Measurements from ENCODE around the gene C10orf95.

C10orf95 gene

DNA sequence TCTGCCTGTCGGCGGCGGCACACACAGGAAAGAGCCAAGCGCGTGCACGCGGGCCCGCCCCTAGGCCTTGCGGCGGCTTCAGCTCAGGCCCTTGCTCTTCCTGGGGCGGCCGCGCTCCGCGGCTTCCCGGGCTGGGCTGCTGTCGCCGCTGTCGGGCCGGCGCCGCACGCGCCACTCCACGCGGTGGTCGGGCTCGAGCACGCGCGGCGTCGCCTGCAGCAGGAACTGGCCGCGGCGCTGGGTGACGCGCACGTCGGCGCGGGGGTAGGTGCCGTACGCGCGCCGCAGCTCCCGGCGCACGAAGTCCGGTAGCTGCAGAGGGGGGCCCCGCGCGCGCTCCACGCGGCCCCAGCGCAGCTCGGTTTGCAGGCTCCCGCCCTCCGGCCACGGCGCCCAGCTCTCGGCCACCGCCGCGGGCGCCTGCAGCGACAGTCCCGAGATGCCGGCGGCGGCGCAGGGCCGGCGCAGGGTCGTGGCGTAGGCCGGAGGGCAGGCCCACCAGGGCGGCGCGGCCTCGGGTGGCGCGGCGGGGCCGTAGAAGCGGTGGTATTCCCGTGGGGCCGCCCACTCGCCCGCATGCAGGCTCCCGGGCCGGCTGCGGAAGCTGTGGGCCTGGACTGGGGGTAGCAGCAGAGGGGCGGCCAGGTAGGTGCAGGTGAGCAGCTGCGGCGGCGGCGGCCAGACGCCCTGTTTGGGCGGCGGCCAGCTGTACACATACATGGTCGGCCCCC lies 804 bp downstream of the C10orf95 start (continued):
- TF ChIP-seq ZNF133 (tag by site-specific recombination; IDR thresholded peaks at IDR 0.05), result no peak
- TF ChIP-seq ZNF223 (tag by site-specific recombination; IDR thresholded peaks at IDR 0.05), result no peak
- no peak for TF ChIP-seq ZNF777 (tag by site-specific recombination; IDR thresholded peaks at IDR 0.05; ENCODE audit: borderline replicate concordance)
- no peak for TF ChIP-seq ZNF24 (tag by site-specific recombination; IDR thresholded peaks at IDR 0.05)
- TF ChIP-seq, protein P1, sequence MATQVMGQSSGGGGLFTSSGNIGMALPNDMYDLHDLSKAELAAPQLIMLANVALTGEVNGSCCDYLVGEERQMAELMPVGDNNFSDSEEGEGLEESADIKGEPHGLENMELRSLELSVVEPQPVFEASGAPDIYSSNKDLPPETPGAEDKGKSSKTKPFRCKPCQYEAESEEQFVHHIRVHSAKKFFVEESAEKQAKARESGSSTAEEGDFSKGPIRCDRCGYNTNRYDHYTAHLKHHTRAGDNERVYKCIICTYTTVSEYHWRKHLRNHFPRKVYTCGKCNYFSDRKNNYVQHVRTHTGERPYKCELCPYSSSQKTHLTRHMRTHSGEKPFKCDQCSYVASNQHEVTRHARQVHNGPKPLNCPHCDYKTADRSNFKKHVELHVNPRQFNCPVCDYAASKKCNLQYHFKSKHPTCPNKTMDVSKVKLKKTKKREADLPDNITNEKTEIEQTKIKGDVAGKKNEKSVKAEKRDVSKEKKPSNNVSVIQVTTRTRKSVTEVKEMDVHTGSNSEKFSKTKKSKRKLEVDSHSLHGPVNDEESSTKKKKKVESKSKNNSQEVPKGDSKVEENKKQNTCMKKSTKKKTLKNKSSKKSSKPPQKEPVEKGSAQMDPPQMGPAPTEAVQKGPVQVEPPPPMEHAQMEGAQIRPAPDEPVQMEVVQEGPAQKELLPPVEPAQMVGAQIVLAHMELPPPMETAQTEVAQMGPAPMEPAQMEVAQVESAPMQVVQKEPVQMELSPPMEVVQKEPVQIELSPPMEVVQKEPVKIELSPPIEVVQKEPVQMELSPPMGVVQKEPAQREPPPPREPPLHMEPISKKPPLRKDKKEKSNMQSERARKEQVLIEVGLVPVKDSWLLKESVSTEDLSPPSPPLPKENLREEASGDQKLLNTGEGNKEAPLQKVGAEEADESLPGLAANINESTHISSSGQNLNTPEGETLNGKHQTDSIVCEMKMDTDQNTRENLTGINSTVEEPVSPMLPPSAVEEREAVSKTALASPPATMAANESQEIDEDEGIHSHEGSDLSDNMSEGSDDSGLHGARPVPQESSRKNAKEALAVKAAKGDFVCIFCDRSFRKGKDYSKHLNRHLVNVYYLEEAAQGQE (tag by site-specific recombination; IDR thresholded peaks at IDR 0.05), result no peak
- no peak for TF ChIP-seq HOXD13 (CRISPR knock-in tag; IDR thresholded peaks at IDR 0.05; ENCODE audit: borderline replicate concordance)
- TF ChIP-seq, protein P2, sequence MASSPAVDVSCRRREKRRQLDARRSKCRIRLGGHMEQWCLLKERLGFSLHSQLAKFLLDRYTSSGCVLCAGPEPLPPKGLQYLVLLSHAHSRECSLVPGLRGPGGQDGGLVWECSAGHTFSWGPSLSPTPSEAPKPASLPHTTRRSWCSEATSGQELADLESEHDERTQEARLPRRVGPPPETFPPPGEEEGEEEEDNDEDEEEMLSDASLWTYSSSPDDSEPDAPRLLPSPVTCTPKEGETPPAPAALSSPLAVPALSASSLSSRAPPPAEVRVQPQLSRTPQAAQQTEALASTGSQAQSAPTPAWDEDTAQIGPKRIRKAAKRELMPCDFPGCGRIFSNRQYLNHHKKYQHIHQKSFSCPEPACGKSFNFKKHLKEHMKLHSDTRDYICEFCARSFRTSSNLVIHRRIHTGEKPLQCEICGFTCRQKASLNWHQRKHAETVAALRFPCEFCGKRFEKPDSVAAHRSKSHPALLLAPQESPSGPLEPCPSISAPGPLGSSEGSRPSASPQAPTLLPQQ (tag by site-specific recombination; IDR thresholded peaks at IDR 0.05), result no peak
- TF ChIP-seq ZNF791 (tag by site-specific recombination; IDR thresholded peaks at IDR 0.05), result no peak
- TF ChIP-seq ZNF416 (tag by site-specific recombination; IDR thresholded peaks at IDR 0.05), result no peak
- TF ChIP-seq, protein P3, sequence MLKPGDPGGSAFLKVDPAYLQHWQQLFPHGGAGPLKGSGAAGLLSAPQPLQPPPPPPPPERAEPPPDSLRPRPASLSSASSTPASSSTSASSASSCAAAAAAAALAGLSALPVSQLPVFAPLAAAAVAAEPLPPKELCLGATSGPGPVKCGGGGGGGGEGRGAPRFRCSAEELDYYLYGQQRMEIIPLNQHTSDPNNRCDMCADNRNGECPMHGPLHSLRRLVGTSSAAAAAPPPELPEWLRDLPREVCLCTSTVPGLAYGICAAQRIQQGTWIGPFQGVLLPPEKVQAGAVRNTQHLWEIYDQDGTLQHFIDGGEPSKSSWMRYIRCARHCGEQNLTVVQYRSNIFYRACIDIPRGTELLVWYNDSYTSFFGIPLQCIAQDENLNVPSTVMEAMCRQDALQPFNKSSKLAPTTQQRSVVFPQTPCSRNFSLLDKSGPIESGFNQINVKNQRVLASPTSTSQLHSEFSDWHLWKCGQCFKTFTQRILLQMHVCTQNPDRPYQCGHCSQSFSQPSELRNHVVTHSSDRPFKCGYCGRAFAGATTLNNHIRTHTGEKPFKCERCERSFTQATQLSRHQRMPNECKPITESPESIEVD (tag by site-specific recombination; IDR thresholded peaks at IDR 0.05), result no peak
- TF ChIP-seq ZNF354C (tag by site-specific recombination; IDR thresholded peaks at IDR 0.05; ENCODE audit: borderline replicate concordance, low read depth), result no peak
- no peak for TF ChIP-seq SALL2 (tag by site-specific recombination; IDR thresholded peaks at IDR 0.05; ENCODE audit: borderline replicate concordance)
- TF ChIP-seq, protein P4, sequence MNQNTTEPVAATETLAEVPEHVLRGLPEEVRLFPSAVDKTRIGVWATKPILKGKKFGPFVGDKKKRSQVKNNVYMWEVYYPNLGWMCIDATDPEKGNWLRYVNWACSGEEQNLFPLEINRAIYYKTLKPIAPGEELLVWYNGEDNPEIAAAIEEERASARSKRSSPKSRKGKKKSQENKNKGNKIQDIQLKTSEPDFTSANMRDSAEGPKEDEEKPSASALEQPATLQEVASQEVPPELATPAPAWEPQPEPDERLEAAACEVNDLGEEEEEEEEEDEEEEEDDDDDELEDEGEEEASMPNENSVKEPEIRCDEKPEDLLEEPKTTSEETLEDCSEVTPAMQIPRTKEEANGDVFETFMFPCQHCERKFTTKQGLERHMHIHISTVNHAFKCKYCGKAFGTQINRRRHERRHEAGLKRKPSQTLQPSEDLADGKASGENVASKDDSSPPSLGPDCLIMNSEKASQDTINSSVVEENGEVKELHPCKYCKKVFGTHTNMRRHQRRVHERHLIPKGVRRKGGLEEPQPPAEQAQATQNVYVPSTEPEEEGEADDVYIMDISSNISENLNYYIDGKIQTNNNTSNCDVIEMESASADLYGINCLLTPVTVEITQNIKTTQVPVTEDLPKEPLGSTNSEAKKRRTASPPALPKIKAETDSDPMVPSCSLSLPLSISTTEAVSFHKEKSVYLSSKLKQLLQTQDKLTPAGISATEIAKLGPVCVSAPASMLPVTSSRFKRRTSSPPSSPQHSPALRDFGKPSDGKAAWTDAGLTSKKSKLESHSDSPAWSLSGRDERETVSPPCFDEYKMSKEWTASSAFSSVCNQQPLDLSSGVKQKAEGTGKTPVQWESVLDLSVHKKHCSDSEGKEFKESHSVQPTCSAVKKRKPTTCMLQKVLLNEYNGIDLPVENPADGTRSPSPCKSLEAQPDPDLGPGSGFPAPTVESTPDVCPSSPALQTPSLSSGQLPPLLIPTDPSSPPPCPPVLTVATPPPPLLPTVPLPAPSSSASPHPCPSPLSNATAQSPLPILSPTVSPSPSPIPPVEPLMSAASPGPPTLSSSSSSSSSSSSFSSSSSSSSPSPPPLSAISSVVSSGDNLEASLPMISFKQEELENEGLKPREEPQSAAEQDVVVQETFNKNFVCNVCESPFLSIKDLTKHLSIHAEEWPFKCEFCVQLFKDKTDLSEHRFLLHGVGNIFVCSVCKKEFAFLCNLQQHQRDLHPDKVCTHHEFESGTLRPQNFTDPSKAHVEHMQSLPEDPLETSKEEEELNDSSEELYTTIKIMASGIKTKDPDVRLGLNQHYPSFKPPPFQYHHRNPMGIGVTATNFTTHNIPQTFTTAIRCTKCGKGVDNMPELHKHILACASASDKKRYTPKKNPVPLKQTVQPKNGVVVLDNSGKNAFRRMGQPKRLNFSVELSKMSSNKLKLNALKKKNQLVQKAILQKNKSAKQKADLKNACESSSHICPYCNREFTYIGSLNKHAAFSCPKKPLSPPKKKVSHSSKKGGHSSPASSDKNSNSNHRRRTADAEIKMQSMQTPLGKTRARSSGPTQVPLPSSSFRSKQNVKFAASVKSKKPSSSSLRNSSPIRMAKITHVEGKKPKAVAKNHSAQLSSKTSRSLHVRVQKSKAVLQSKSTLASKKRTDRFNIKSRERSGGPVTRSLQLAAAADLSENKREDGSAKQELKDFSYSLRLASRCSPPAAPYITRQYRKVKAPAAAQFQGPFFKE (tag by site-specific recombination; IDR thresholded peaks at IDR 0.05; ENCODE audit: borderline replicate concordance), result no peak
- no peak for TF ChIP-seq SCRT1 (tag by site-specific recombination; IDR thresholded peaks at IDR 0.05; ENCODE audit: borderline replicate concordance)
- no peak for TF ChIP-seq ZNF114 (tag by site-specific recombination; IDR thresholded peaks at IDR 0.05)
- no peak for TF ChIP-seq ZBTB21 (tag by site-specific recombination; IDR thresholded peaks at IDR 0.05)
- TF ChIP-seq SETDB1 (IDR thresholded peaks at IDR 0.05; ENCODE audit: insufficient read length, low read length), result no peak
- TF ChIP-seq ZNF660 (tag by site-specific recombination; IDR thresholded peaks at IDR 0.05), result peak; percentile 79
- TF ChIP-seq GLIS2 (tag by site-specific recombination; IDR thresholded peaks at IDR 0.05), result peak; percentile 85
- no peak for TF ChIP-seq ZSCAN16 (tag by site-specific recombination; IDR thresholded peaks at IDR 0.05)
- TF ChIP-seq OVOL3 (tag by site-specific recombination; IDR thresholded peaks at IDR 0.05), result no peak
- TF ChIP-seq ZFP3 (tag by site-specific recombination; IDR thresholded peaks at IDR 0.05; ENCODE audit: low read depth), result no peak
- TF ChIP-seq ZNF132 (tag by site-specific recombination; IDR thresholded peaks at IDR 0.05; ENCODE audit: borderline replicate concordance), result no peak
- TF ChIP-seq PATZ1 (tag by site-specific recombination; IDR thresholded peaks at IDR 0.05), result peak; percentile 56; the same call in 1 of the 2 replicates
